NCI-H2107 (cell line): ENCODE results near the gene ACOT7.
A peak's percentile ranks its signal among the peaks of the same experiment; 100 is the strongest.
"Not testable (repeated sequence)": the region's sequence is repeated elsewhere in the genome, so short reads cannot be mapped to it uniquely, and the experiment has no call there.

ENCODE experiments used
- DNase-seq: peaks from one replicate; lab custom pipeline; 2025; lab: John Stamatoyannopoulos, UW

Gene ACOT7, protein sequence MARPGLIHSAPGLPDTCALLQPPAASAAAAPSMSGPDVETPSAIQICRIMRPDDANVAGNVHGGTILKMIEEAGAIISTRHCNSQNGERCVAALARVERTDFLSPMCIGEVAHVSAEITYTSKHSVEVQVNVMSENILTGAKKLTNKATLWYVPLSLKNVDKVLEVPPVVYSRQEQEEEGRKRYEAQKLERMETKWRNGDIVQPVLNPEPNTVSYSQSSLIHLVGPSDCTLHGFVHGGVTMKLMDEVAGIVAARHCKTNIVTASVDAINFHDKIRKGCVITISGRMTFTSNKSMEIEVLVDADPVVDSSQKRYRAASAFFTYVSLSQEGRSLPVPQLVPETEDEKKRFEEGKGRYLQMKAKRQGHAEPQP

DNA sequence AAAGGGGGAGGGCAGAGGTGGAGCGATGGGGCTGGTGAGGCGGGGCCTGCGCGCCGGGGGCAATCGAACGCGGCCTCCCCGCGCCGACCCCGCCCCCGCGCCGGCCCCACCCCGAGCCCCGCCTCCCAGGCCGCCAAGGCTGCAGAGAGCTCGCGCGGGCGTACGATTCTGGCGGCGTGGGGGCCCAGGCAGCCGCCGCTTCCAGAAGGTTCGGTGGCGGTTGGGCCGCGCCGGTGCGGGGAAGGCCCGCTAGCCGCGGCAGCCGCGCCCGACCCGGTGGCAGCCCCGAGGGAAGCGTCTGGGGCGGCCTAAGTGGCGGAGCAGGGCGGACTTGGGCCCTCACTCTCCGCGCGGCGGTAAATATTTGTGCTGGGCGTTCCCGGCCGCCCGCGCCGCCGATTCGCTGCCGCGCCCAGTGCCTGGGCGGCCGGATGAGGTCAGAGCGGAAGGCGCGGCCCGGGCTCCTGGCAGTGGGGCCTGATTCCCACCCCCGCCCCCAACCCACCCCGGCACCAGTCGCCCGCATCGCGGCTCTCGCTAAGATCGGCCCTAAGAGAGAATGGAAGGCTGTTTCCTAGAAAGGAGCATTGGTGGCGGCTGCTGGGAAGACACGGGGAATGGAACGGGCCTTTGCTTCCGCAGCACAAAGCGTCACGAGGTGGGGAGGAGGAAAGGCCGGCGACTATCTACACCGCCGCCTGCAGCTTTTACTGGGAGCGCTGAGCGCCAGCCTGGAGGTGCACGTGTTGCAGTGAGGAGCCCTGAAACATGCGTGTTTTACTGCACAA lies at the start of gene ACOT7:
ACOT7 (minus strand) TSS at position 368 of the 788 bp plus-strand sequence. CDS start 368 bp downstream, outside the sequence.
- peak; percentile 23 for DNase-seq

DNA sequence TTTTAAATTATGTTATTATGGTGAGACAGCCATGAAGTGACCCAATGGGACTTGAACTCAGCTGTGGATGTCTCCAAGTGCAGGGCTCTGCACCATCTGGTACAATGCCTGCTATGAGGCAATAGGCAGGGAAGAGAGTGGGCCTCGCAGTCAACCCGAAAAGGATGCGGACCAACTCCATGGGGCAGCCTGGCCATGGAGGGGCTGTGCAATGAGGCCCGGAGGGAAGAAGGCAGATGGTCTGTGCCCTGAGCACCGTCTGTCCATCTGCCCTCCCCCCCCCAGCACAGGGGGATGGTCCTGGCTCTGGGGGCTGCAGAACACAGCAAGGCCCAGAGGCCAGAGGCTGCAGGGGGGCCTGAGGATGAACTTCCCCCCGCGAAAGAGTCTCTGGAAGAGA lies 48.0 kb upstream of the ACOT7 start:
- DNase-seq: no peak

DNA sequence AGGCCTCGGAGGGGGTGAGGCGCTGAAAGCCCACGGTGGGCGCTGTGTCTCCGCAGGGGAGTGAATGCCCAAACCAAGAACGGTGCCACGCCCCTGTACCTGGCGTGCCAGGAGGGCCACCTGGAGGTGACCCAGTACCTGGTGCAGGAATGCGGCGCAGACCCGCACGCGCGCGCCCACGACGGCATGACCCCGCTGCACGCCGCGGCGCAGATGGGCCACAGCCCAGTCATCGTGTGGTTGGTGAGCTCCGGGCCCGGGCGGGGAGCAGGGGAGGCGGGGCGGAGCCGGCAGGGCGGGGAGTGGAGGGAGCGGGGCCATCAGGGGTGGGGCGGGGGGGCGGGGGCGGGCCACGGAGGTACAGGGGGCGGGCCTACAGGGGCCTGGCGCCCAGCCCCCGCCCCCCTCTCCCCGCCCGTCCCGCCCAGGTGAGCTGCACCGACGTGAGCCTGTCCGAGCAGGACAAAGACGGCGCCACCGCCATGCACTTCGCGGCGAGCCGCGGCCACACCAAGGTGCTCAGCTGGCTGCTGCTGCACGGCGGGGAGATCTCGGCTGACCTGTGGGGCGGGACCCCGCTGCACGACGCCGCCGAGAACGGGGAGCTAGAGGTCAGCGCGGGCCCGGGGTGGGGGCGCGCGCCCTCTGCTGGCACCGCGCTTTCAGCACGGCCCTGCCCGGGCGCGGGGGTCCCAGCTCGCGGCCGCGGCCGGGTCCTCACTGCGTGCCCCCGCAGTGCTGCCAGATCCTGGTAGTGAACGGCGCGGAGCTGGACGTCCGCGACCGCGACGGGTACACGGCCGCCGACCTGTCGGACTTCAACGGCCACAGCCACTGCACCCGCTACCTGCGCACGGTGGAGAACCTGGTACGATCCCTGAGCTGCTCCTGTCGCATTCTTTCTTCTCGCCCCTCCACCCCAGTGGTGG lies 46.9 kb upstream of the ACOT7 start:
- DNase-seq: no peak

GRCh38 chr1:6438047-6438525 lies 44.5 kb upstream of the ACOT7 start:
- DNase-seq: no peak

DNA sequence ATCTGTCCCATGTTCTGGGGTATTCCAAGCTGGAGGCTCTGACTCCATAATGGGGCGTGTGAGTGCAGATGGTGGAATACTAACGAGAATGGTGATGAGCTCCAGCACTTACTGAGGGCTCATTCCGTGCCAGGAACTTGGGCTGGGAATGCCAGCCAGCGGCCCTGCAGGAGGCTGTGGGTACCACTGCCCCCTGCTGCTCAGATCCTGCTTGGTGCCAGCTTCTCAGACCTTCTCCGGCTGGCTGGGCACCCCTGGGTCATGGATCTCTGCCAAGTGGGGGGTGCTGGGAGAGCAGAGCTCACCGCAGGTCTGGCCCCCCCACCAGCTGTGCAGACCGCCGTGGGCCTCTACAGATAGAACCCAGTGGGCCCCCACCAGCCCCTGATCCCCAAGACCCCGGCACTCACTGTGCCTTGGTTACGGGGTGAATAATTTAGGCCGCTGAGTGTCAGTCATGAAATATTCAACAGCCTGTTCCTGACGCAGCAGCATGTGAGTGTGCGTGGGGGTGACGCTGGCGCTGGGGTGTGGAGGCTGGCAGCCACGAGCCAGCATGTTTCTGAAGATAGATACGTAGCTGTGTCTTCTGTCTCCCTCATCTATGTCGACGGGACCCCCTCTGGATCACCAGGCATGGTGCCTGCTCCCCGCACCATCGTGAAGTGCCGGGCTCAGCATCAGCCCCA lies 43.6 kb upstream of the ACOT7 start:
- not testable (repeated sequence) for DNase-seq

DNA sequence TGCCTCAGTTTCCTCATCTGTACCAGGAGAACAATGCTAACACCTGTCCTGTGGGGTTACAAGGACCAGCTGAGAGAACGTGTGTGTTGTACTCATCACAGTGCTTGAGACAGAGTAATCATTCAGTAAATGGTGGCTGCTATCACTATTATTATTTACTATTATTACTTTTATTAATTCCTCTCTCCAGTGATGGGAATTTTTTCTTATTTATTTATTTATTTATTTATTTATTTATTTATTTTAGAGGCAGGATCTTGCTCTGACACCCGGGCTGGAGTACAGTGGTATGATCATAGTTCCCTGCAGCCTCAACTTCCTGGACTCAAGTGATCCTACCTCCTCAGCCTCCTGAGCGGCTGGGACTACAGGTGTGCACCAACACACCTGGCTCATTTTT lies 42.7 kb upstream of the ACOT7 start:
- DNase-seq: not testable (repeated sequence)

- DNase-seq: no peak
Observed at GRCh38 chr1:6435547-6435946, 42.0 kb upstream of the ACOT7 start.

- no peak for DNase-seq
Observed at GRCh38 chr1:6435129-6435528, 41.6 kb upstream of the ACOT7 start.

DNA sequence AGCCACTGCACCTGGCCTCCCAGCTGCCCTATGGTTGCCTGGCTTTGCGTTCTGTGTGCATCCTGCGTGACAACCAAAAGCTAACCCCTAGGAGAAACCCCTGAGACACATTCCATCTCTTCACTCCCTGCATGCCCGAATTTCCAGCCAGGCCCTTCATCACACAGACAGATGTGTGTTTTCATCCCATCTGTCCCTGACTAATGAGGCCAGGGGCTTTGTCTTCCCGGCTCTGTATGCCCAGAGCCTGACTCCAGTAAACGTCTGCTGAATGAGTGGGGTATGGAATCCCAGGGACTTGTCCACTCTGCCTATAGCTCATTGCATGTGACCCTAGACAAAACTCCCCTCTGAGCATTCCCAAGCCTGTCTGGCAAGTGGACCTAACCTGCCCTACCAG lies 40.6 kb upstream of the ACOT7 start:
- DNase-seq: no peak

DNA sequence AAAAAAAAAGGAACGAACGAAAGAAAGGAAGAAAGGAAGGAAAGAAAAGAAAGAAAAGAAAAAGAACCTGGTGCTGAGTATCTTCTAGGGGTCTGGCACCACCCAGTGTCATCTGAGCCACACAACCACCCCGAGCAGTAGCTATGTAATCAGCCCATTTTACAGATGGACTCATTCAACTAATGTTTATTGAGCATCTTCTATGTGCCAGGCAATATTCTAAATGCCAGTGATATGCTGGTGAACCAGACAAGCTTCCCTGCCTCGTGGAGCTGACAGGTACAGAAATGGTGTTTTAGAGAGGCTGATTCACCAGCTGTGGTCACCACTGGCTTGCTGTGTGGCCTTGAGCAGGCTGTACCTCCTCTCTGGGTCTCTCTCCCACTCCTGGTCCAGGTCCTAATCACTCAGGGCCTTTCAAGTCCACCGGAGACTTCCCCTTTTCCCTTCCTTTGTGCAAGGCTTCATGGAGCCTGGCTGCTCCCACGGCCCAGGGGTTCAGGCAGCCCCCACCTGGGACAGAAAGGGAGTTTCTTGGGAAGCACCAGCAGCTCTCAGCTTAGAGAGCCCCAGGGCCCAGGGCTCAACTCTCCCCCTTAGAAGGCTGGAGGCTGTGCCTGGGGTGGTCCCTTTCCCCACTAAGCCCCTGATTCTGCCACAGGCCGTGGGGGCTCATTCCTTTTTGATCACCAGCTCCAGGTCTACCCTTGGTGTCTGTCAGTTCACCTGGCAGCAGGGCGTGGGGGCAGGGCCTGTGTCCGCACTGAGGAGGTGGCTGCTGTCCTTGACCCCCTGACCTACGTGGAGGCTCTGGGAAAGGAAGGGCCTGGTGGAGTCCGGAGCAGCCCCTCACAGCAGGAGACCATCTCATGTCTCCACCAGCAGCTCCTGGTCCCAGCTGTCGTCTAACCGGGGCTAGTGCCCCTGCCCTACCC lies 38.3 kb upstream of the ACOT7 start:
- not testable (repeated sequence) for DNase-seq

DNA sequence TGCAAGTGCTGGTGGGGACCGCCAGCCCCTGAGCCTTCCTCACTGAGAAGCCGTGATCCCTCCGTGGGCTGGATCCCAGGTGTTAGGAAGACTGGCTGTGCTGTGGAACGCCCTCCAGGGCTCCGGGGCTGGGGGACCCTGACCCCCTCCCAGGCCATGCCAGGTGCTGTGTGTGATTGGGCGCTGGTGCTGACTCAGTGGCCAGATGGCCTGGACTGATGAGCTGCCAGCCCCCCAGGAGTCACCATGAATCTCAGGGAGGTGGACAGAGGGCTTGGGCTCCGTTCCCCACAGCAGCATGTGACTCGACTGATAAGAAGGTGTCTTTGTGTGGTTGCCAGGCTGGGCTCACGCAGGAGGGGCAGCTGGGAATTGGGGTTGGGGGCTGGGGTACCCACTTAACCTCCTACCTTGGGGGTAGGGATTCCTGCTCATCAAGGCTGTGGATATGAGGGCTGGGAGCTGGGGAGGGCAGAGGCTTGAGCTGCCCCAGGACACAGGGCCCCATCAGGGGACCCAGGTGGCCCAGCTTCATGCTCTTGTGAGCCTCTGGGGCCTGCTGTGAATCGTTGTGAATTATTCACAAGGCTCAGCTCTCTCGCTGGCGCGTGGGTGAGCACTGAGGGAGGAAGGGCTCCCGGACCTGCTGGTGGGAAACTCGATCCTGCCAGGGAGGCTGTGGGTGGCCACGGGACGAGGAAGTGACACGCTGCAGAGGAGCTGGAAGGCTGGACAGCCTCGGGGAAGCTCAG lies 36.3 kb upstream of the ACOT7 start:
- not testable (repeated sequence) for DNase-seq

GRCh38 chr1:6428453-6428852 lies 34.9 kb upstream of the ACOT7 start:
- DNase-seq: not testable (repeated sequence)

GRCh38 chr1:6427441-6428390 lies 34.1 kb upstream of the ACOT7 start:
- no peak for DNase-seq

DNA sequence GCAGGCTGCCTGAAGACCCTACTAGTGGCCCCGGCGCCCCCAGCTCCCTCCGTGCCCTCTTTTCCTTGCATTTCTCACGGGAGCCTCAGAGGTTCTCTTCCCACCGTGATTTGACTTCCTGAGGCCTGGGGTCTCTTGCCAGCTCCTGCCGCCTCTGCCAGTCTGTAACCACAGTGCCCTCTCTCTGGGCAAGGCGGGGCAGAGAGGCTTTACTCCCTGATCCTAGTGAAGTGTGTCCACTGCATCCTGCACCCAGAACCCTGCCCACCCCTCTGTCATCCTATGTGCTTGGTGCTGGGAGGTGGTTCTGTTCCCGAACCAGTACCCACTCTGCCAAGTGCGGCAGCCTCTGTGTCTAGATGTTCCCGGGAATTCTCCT lies 33.4 kb upstream of the ACOT7 start:
- DNase-seq: no peak

DNA sequence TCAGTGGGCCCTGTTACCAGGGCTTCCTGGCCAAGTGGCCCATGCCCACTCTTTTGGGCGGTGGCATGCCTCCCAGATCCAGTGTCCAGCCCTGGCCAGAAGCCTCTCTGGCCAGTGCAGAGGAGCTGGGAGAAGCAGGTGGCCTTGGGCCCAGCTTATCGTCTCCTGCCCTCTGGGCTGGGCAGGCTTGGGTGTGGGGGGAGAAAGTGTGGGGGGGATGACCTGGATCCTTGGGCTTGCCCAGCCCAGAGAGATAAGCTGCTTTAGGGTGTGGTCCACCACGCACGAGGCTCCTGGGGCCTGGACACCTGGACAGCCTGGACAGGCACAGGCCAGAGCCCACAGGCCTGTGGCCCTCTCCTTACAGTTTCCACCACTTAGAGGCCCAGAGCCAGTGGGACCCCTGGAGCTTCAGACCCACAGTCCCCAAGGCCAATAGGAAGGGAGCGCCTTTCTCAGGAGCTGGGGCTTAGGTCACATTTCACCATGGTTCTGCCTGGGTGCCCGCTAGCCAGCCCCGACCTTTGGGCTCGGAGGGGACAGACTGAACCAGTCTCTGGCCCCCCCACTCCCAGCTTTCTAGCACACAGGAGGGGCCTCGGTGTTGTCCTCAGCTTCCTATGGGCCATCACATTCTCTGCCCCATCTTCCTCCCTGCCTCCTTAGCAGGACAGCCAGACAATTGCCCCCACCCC lies 32.9 kb upstream of the ACOT7 start:
- DNase-seq: no peak

DNA sequence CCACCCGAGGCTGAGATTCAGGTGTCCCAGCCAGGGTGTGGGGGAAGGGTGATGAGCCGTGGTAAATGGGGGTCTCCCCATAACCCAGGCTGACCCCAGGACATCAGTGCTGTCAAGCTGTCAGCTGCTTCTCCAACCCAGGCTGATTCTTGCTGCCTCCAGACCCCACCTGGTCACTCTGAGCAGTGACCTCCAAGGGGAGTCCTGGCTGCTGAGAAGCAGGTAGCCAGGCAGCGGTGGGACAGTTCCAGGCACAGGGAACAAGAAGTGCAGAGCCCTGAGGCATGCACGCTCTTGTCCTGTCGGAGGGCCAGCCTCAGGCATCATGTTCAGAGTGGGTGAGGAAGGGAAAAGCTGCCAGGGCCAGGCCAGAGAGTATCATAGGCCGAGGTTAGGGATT lies 32.1 kb upstream of the ACOT7 start:
- no peak for DNase-seq

DNA sequence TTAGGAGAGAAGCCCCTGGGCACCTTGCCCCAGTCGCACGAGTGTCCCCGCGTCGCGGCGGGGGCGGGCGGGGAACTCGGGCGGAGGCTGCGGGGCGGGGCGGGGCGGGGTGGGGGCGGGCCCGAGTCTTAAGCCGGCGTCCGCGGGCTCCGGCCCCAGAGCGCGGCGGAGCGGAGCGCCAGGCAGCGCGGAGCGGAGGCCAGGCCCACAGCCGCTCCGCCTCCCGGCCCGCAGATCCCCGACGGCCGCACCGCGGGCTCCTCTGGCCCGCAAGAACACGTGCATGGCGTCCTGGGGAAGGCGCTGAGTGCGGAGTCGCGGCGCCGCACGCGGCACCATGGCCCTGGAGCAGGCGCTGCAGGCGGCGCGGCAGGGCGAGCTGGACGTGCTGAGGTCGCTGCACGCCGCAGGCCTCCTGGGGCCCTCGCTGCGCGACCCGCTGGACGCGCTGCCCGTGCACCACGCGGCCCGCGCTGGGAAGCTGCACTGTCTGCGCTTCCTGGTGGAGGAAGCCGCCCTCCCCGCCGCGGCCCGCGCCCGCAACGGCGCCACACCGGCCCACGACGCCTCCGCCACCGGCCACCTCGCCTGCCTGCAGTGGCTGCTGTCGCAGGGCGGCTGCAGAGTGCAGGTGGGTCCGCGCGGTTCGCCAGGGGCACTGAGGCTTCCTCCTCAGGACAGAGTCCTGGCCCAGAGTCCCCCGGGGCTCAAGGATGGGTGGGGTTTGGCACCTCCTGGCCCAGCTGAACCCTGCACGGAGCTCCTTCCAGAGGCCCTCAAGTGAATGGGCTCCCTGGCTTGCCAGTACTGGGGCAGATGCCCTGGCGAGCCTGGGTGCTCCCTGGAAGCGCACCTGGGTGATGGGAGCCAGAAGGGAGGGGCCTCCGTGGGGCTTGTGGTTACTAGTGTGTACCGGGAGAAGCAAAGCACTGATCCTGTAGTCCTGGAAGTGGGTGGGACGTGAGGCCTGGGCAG lies 31.3 kb upstream of the ACOT7 start, which contains the start of gene ESPN:
ESPN (plus strand) TSS at position 158 of the 975 bp plus-strand sequence; CDS start at position 338, 180 bp downstream.
- DNase-seq: no peak
